Measurements from ENCODE around the gene ZNF232.

- TF ChIP-seq CTCF (IDR thresholded peaks at IDR 0.05), result no peak
- TF ChIP-seq ZFX (IDR thresholded peaks at IDR 0.05; ENCODE audit: borderline replicate concordance), result no peak
Measured at GRCh38 chr17:5096731-5097100, 15.0 kb downstream of the ZNF232 start.

Measured in 22Rv1 (cell line).